GM10847 (cell line): ENCODE results near the gene CLTB.

Experiments
- POLR2A ChIP-seq: IDR thresholded peaks from 2 replicates; pipeline ENCODE4 v1.6.1; 2011; ENCODE audit not compliant: insufficient read length; ENCODE audit errors: extremely low read depth

The CLTB gene

DNA sequence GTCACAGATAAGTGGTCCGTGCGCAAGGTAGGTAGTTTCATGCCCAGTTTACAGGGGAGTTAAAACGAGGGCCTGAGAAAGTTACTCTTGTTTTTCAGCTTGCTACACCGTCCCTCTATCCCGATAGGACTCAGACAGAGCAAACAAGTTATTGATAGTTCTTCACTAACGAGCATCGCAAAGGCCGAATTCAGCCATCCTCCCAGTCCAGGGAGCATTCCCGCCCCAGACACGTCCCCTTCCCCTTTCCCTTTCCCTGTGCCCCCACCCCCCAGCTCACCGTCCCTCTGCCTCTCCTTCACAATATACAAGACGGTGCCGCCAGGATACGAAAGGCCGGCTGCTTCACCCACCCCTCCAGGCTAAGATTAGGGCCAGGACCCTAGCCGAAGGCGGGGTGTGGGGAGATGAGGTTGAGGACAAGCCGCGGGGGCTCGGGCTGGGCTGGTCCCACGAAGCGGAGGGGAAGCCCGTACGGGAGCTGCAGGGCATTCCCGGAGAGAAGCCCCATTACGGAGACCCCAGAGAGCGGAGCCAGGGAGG lies 55.4 kb downstream of the CLTB start:
- no peak for TF ChIP-seq POLR2A

DNA sequence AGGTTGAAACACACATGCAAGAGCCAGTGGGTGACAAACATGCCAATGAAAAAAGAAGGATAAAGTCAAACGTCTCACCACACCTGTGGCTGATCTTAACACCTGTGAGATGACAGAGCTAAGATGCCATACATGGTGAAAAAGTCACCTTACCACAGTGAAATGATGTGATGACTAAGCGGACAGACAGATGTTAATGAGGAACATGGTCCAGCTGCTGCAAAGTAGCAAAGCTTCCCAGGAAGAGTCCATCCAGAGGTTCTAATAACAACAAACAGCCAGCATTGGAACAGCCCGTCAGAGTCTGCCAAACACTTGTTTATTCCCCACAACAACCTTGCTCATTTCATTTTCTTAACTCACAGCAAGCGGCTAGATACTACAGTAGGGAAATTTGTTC lies 56.7 kb downstream of the CLTB start:
- TF ChIP-seq POLR2A = no peak

DNA sequence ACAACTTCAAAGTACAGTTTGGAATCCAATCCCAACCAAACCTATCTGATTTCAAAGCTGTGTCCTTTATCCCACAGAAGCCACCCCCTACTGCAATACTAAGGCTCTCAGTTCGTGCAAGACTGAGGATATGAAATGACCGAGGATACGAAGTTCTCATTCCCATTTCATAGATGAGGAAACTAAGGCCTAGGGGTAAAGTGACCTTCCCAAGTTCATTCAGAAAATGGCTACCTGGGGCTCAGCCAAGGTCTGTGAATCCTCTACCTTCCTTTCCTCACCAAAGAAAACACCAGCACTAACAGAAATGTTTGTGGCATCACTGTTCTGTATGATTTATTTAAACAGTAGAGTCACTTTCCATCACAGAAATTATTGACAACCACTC lies 60.2 kb downstream of the CLTB start:
- no peak for TF ChIP-seq POLR2A

DNA sequence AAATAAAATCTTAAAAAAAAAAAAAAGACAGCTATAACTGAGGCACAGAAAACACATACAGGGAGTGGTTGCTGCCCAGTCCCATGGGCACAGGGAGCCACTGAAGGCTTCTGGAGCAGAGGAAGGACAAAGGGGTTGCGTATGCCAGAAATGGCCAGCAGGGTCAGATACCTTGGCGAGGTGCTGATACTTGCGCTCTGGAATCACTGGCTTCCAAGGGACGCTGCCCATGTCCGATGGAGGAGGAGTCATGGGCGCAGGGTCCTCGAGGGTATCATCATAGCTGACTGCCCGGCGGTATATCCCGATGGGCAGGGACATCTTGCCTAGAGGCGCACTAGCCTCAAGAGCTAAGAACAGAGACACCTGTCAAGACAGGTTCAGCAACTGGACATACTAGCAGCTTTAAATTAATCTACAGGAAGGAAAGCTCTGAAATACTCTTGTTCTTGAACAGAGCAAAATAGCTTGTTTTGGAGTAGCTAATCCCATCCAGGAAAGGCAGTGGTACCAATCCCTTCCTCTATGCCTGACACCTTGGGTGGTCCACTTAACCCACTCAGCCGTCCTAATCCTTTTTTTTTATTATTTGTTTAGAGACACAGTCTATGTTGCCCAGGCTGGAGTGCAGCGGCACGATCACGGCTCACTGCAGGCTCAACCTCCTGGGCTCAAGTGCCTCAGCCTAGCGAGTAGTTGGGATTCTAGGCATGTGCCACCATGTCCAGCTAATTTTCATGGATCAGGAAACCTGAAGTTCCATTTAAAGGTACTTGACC lies 60.8 kb downstream of the CLTB start:
- TF ChIP-seq POLR2A = no peak

DNA sequence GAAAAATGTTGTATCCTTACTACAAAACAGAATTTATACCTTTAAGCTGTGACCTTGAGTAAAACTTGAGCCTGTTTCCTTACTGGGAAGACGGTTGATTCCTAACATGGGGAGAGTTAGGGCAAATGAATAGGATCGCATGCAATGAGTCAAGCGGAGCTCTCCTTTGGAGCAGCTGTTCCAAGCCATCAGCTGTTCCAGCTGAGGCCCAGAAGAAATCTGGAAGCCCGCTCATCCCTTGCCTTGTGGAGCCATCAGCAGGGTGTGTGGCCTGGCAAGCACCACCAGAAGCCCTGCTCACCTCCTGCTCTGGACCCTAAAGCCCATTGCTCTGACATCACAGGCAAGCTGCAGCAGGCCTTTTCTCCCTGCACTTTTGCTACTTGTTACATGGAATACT lies 62.8 kb downstream of the CLTB start:
- TF ChIP-seq POLR2A = no peak

DNA sequence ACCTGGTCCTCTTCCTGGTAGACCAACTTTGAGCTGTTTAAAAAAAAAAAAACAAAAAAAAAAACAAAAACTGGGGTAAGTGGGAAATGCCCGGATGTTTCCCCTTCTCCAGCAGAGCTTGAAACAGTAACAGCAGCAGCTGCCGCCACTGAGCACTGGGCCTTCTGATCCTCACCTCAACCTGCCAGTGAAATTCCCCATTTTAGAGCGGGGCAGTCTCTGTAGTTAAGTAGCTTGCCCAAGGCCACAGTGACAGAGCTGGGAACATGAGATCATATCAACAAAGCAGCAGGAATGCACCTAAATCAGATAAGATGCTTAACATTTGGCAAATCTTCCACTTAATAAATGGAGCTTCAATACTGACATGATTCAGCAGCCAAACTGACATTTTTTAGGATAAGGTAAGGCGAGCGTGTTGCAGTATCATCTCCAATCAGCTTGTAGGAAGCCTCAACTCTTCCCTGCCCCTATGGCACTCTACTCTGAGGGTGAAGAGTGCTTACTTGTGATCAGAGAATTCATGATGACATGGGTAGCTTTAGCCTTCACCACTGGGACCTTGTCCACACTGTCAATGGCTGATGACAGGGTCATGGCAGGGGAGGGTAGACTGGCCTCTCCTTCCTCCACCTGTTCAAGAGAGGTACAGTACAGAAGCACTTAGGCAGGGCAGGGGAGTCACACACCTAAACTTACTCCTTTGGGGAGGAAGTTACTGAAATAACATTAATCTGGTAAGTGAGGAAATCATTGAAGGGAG lies 64.0 kb downstream of the CLTB start:
- TF ChIP-seq POLR2A = no peak

DNA sequence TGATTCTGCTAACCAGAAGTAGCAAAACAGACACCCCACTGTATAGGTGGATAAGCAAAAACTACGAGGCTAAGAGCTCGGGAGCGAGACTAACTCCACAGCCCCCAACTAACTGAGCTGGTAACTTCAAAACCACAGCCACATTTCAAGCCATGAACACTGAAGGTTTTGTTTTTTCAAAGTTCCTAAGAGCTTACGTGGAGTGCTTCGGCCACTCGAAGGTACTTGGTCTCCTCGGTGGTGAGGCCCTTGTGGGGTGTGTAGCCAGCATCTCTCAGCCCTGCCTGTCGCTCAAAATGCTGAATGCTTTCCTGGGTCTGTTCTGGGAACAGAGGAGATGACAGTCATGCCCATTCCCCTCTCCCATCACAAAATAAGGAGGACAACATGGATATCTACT lies 65.9 kb downstream of the CLTB start:
- no peak for TF ChIP-seq POLR2A

DNA sequence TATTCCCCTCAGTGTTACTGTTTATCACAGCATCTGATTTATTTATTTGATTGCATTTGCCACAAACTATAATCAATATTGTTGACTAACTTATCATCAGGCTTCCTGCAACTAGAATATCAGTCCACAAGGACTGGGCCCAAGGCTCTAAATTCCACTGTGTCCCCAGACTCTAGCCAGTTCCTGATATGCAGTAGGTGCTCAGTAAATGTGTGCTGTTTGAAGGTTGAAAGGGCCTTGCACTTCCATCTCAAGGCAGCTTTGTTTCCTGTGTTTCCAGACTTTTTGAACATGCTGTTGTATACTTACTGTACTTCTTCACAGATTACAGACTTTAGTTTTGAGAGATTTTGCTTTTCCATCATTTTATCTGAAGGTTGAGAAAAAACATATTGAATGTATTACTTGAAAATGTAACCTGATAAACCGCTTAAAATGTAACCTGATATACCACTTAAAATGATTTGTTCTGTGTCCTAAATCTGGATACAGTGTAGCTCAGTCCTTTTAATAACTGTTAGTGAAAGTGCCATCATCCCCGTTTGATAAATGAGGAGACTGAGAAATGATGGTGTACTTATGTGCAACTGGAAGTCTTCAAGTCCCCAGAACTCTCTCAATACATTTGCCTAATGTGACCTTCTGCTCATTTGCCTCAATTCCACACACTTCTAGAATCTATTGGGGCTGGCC lies 73.4 kb downstream of the CLTB start:
- no peak for TF ChIP-seq POLR2A
